TTC549 (cell line): ENCODE data around the gene GC.
"Not testable (repeated sequence)": the region's sequence is repeated elsewhere in the genome, so short reads cannot be mapped to it uniquely, and the experiment has no call there.

Experiments
- FAIRE-seq: peaks from 2 replicates; lab custom pipeline; 2012; peaks lifted over from hg19 to GRCh38; lab: Jason Lieb, UNC

GC gene

GRCh38 chr4:71765821-71766383 is 18.0 kb downstream of the GC start:
- no peak for FAIRE-seq

GRCh38 chr4:71765350-71765749 is 18.5 kb downstream of the GC start:
- FAIRE-seq, result no peak

GRCh38 chr4:71752383-71753042 is 31.4 kb downstream of the GC start:
- no peak for FAIRE-seq

- FAIRE-seq, result no peak
Observed at GRCh38 chr4:71749008-71749594, 34.8 kb downstream of the GC start.

GRCh38 chr4:71746379-71746778 is 37.5 kb downstream of the GC start:
- FAIRE-seq, result no peak

GRCh38 chr4:71738782-71739181 is 45.1 kb downstream of the GC start:
- FAIRE-seq, result not testable (repeated sequence)

GRCh38 chr4:71732706-71733105 is 51.2 kb downstream of the GC start:
- FAIRE-seq, result no peak

- FAIRE-seq, result no peak
Observed at GRCh38 chr4:71732066-71732465, 51.8 kb downstream of the GC start.

GRCh38 chr4:71729856-71730255 is 54.0 kb downstream of the GC start:
- FAIRE-seq, result no peak

- peak; percentile 28 for FAIRE-seq
Observed at GRCh38 chr4:71713611-71714203, 70.2 kb downstream of the GC start.

- no peak for FAIRE-seq
Observed at GRCh38 chr4:71711985-71712348, 71.9 kb downstream of the GC start.

- FAIRE-seq, result no peak
Observed at GRCh38 chr4:71711044-71711984, 72.6 kb downstream of the GC start.

- no peak for FAIRE-seq
Observed at GRCh38 chr4:71709961-71710360, 73.9 kb downstream of the GC start.

GRCh38 chr4:71698141-71698540 is 85.7 kb downstream of the GC start:
- FAIRE-seq, result no peak

- FAIRE-seq, result no peak
Observed at GRCh38 chr4:71697031-71697430, 86.8 kb downstream of the GC start.

- FAIRE-seq, result no peak
Observed at GRCh38 chr4:71694961-71695360, 88.9 kb downstream of the GC start.

GRCh38 chr4:71692963-71693362 is 90.9 kb downstream of the GC start:
- FAIRE-seq, result no peak

- no peak for FAIRE-seq
Observed at GRCh38 chr4:71692198-71692597, 91.7 kb downstream of the GC start.
